Large intestine (tissue), 3 donors: ENCODE data around the gene PRKN. TPM values are rescaled to one million over a fixed set of nuclear protein-coding genes. Genes with fewer than 3 reads are reported as not detected.

Experiments used
- DNase-seq, 2 donors: peaks; one replicate each; pipeline versions ENCODE4 v3.0.0 to v3.0.0-alpha.2; 2013
- H3K27ac ChIP-seq: one replicate; pipeline ENCODE4 v1.5.1; 2013; ENCODE audit warnings: low read length
- H3K27me3 ChIP-seq: 2 replicates; pipeline ENCODE4 v1.6.1; 2013; ENCODE audit warnings: low read length; ENCODE audit not compliant: control insufficient read depth, insufficient read depth
- H3K36me3 ChIP-seq: 2 replicates; pipeline ENCODE4 v1.6.1; 2013; ENCODE audit warnings: low read length; ENCODE audit not compliant: control insufficient read depth, insufficient read depth
- H3K4me1 ChIP-seq: one replicate; pipeline ENCODE4 v1.6.1; 2013; ENCODE audit warnings: low read length; ENCODE audit not compliant: control insufficient read depth, insufficient read depth
- H3K4me3 ChIP-seq: one replicate; pipeline ENCODE4 v1.5.1; 2013; ENCODE audit warnings: low read length
- H3K9me3 ChIP-seq: one replicate; pipeline ENCODE4 v1.6.1; 2013; ENCODE audit warnings: mild to moderate bottlenecking, low read depth, low read length, moderate library complexity; ENCODE audit not compliant: control insufficient read depth
- WGBS: methylation state at CpG from one replicate; pipeline ENCODE4 v1.1.5; 2013; ENCODE audit warnings: low lambda C conversion rate; ENCODE audit not compliant: insufficient coverage; 5-methylcytosine and 5-hydroxymethylcytosine counted together
- polyA plus RNA-seq: library from polyadenylated mRNA; unstranded; fragments of 120-200 nt; gene quantifications from one replicate; pipeline ENCODE4 v1.2.1, GENCODE V29; 2013

PRKN gene
- polyA plus RNA-seq, 1 donor = 2.5 TPM

GRCh38 chr6:162605881-162606280, 121.7 kb downstream of the PRKN start:
- H3K27me3 ChIP-seq = no peaks in the 10 kb centered on the region
- no peak overlapping the region for H3K4me3 ChIP-seq
- DNase-seq = no peak
- no peaks in the 10 kb centered on the region for H3K4me1 ChIP-seq
- no CpG with 5 or more reads among the region's 1 CpG for WGBS
- H3K27ac ChIP-seq = no peak overlapping the region
- no peaks in the 10 kb centered on the region for H3K36me3 ChIP-seq
- no peaks in the 10 kb centered on the region for H3K9me3 ChIP-seq

DNA sequence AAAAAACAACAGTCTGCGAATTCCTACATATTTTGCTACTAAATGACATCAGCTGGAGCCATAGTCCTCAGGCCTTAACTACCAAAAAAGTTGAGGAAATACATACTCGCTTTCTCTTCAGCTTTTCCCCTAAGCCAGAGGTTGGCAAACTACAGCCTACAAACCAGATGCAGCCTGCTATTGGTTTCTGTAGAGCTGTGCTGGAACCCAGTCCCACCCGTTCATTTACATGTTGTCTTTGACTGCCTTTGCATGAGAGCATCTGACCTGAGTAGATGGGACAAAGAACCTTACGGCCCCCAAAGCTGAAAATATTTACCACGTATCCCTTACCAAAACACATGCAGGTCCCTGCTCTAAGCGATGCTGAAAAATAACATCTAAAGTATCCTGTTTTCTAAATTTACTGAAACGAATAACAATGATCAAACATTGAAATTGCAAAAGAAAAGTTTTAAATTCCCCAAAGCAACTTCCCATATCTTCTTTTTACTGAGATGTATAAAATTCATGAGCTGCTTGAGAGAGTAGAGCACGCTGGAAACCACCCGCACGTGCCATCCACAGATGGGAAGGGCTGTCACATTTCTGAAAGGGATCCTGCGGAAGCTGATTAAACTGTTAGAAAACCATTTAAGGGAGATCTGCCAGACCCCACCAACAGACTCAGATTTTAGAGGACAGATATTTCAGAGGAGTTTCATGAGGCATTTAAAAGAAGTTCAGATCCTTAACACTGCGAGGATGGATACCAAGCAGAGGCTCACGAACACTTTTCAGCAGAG, 124.1 kb downstream of the PRKN start:
- Histone ChIP-seq H3K27ac (no peak overlapping the region), H3K36me3 (no peaks in the 10 kb centered on the region), H3K4me3 (no peak overlapping the region)

DNA sequence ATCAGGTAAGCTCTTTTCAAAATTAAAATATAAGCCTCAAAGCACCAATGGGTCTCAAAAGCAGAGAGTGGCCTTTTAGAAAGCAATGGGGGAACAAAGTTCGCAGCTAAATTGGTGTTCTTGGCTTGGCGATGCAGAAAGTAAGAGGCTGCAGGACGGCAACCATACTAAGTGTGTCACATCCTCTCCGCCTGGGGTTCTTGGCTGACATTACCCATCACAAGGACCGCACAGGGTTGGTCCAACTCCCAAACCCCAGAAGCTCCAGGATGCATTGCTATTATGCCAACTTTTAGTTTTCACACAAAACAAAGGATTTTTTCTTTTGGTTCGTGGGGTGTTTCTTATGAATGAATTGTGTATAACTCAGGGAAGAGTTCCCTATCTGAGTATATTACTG, 124.8 kb downstream of the PRKN start:
- Histone ChIP-seq H3K27ac (no peak overlapping the region), H3K36me3 (no peaks in the 10 kb centered on the region), H3K27me3 (no peaks in the 10 kb centered on the region), H3K4me3 (no peak overlapping the region), H3K4me1 (no peaks in the 10 kb centered on the region), H3K9me3 (no peaks in the 10 kb centered on the region)
- DNase-seq = no peak
- WGBS = 100% methylated on average over 1 of the region's 6 CpGs

More for the DNA sequence above, 124.1 kb downstream of the PRKN start:
- no peaks in the 10 kb centered on the region for H3K9me3 ChIP-seq
- 100% methylated on average over 2 of the region's 13 CpGs for WGBS
- no peak for DNase-seq
- no peaks in the 10 kb centered on the region for H3K27me3 ChIP-seq
- no peaks in the 10 kb centered on the region for H3K4me1 ChIP-seq

GRCh38 chr6:162596676-162597075, 130.9 kb downstream of the PRKN start:
- Histone ChIP-seq H3K27ac (no peak overlapping the region), H3K27me3 (no peaks in the 10 kb centered on the region), H3K4me3 (no peak overlapping the region), H3K36me3 (no peaks in the 10 kb centered on the region), H3K9me3 (no peaks in the 10 kb centered on the region), H3K4me1 (no peaks in the 10 kb centered on the region)
- no CpG with 5 or more reads among the region's 5 CpGs for WGBS
- no peak for DNase-seq

- no peaks in the 10 kb centered on the region for H3K4me1 ChIP-seq
- H3K27ac ChIP-seq = no peak overlapping the region
- no peaks in the 10 kb centered on the region for H3K9me3 ChIP-seq
- H3K27me3 ChIP-seq = no peaks in the 10 kb centered on the region
- H3K4me3 ChIP-seq = no peak overlapping the region
- H3K36me3 ChIP-seq = no peaks in the 10 kb centered on the region
- no peak for DNase-seq
These were observed 136.0 kb downstream of the PRKN start for GRCh38 chr6:162591517-162591916.

DNA sequence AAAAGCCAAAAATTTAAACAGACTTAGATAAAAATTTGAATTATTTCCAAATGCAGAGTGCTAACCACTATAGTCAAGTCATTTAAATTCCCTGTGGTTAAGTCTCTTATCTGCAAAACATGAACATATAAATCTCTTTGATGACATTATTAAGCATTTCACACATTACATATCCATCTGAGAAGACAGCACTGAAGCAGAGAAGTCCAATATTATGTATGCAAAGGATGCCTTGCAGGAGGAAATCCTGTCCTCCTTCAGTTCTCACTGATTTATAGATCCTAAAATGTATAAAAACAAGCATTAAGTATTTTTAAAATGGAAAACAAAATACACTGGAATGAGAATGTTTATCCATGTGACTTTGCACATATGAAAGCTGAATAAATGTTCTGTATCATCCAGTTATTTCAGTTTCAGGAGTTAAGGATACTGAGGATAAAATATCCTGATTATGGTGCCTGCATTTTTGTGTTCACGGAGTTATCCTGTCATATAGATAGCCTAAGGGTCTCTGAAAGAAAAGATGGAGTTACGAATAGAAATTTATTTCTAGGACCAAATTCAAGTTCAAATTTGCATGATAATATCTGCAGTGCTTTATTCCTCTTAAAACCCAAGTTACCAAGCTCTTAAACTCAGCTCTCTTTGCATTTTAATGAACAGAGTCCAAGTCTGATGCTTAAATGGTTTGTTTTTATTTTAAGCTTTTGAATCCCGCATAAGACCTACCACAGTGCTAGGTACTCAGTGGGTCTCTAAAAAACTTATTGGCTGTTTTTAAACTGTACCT, 145.4 kb downstream of the PRKN start:
- Histone ChIP-seq H3K36me3 (no peaks in the 10 kb centered on the region), H3K27me3 (no peaks in the 10 kb centered on the region), H3K4me3 (no peak overlapping the region), H3K9me3 (no peaks in the 10 kb centered on the region), H3K27ac (no peak overlapping the region), H3K4me1 (no peaks in the 10 kb centered on the region)
- DNase-seq = no peak
- 100% methylated on average over 1 of the region's 3 CpGs for WGBS

GRCh38 chr6:162580619-162581018, 146.9 kb downstream of the PRKN start:
- Histone ChIP-seq H3K4me3 (no peak overlapping the region), H3K27me3 (no peaks in the 10 kb centered on the region), H3K4me1 (no peaks in the 10 kb centered on the region), H3K36me3 (no peaks in the 10 kb centered on the region), H3K27ac (no peak overlapping the region), H3K9me3 (no peaks in the 10 kb centered on the region)
- DNase-seq = no peak
- no CpG with 5 or more reads among the region's 4 CpGs for WGBS

DNA sequence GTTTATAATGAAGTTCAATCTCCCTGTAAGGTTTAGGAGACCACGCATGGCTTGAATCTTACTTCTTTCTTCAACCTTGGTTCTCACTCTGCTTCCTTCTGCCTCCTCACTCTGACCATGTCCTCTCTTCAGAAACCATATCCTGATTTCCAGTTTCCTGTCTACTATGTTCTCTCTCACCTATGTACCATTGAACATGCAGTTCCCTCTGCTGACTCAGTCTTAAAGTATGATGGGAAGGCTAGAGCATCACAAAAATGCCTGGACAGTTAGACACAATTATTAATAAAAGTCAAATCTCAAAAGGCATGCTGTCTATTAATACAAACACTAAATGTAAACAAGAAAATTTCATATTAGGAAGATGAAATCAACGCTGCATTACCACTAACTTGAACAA, 151.6 kb downstream of the PRKN start:
- no peak for DNase-seq
- Histone ChIP-seq H3K27ac (no peak overlapping the region), H3K36me3 (no peaks in the 10 kb centered on the region), H3K4me3 (no peak overlapping the region), H3K9me3 (no peaks in the 10 kb centered on the region), H3K27me3 (no peaks in the 10 kb centered on the region), H3K4me1 (no peaks in the 10 kb centered on the region)
- WGBS = 100% methylated on average over 2 of the region's 2 CpGs

DNA sequence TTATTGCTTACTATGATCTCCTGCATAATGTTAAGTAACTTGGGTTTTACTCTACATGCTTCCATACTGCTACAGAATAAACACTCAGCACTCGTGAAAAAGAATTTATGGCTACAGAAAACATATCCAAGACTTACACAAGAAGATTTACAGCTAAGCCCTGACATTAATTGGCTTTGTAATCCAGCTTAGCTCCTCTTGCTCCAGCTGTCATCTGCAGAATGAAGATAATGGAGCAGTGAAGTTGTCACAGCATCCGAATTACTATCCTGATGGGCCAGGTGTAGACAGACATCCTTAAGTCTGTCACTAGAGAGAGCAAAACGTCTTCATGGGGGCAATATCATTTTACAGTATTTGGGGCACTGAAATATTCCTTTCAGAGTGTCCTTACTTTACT, 155.3 kb downstream of the PRKN start:
- peaks cover 9% of the 10 kb centered on the region for H3K9me3 ChIP-seq
- no peak overlapping the region for H3K27ac ChIP-seq
- H3K36me3 ChIP-seq = no peaks in the 10 kb centered on the region
- no peaks in the 10 kb centered on the region for H3K4me1 ChIP-seq
- no peaks in the 10 kb centered on the region for H3K27me3 ChIP-seq
- H3K4me3 ChIP-seq = no peak overlapping the region
- WGBS = no CpG with 5 or more reads among the region's 3 CpGs
- no peak for DNase-seq

- DNase-seq = no peak
- H3K9me3 ChIP-seq = peaks cover 11% of the 10 kb centered on the region
- H3K27me3 ChIP-seq = no peaks in the 10 kb centered on the region
- H3K4me1 ChIP-seq = no peaks in the 10 kb centered on the region
- no peak overlapping the region for H3K27ac ChIP-seq
- no CpG with 5 or more reads among the region's 7 CpGs for WGBS
- no peak overlapping the region for H3K4me3 ChIP-seq
- H3K36me3 ChIP-seq = no peaks in the 10 kb centered on the region
These were observed 159.3 kb downstream of the PRKN start for GRCh38 chr6:162568266-162568665.
